Liver (tissue), 9 donors: ENCODE measurements around the gene DDR2. TPM values are rescaled to one million over a fixed set of nuclear protein-coding genes. Genes with fewer than 3 reads are reported as not detected.

Source experiments
- DNase-seq: peaks from one replicate; pipeline ENCODE4 v3.0.0-alpha.2; 2017; ENCODE audit warnings: low spot score
- H3K27ac ChIP-seq, 2 donors: one replicate each; pipeline ENCODE4 v1.7.0; 2013; ENCODE audit warnings: inconsistent platforms in 2 of 2, low read length in 2 of 2, control low read depth in 1 of 2, low read depth in 1 of 2, mild to moderate bottlenecking in 1 of 2
- H3K27me3 ChIP-seq, 4 donors: one replicate each; pipeline versions ENCODE4 v1.6.1 to v1.7.0; 2013; ENCODE audit warnings: low read length in 3 of 4, inconsistent platforms in 1 of 4, mild to moderate bottlenecking in 1 of 4, moderate library complexity in 1 of 4; ENCODE audit not compliant: control insufficient read depth in 4 of 4, insufficient read depth in 4 of 4
- H3K36me3 ChIP-seq, 4 donors: one replicate each; pipeline versions ENCODE4 v1.6.1 to v1.7.0; 2013; ENCODE audit warnings: low read length in 3 of 4, mild to moderate bottlenecking in 3 of 4, low read depth in 1 of 4, moderate library complexity in 1 of 4; ENCODE audit not compliant: control insufficient read depth in 4 of 4, insufficient read depth in 3 of 4
- H3K4me1 ChIP-seq, 4 donors: one replicate each; pipeline versions ENCODE4 v1.6.1 to v1.7.0; 2013; ENCODE audit warnings: low read length in 3 of 4, mild to moderate bottlenecking in 3 of 4, moderate library complexity in 1 of 4; ENCODE audit not compliant: control insufficient read depth in 4 of 4, insufficient read depth in 4 of 4
- H3K4me3 ChIP-seq, 3 donors: one replicate each; pipeline versions ENCODE4 v1.6.1 to v1.7.0; 2013; ENCODE audit warnings: low read length in 3 of 3, control low read depth in 1 of 3, low read depth in 1 of 3, mild to moderate bottlenecking in 1 of 3
- H3K9ac ChIP-seq, 2 donors: one replicate each; pipeline ENCODE4 v1.7.0; 2013; ENCODE audit warnings: low read length in 2 of 2, mild to moderate bottlenecking in 2 of 2, moderate library complexity in 2 of 2, control low read depth in 1 of 2, low read depth in 1 of 2
- H3K9me3 ChIP-seq, 4 donors: one replicate each; pipeline versions ENCODE4 v1.6.1 to v1.7.0; 2013; ENCODE audit warnings: low read length in 3 of 4; ENCODE audit not compliant: control insufficient read depth in 4 of 4
- CTCF ChIP-seq: fragments of 150-350 bp; IDR thresholded peaks from 2 replicates; pipeline ENCODE4 v1.5.1; 2017; ENCODE audit warnings: improper control_type of control experiment, low read depth, low read length; ENCODE audit not compliant: missing input control
- EGR1 ChIP-seq, 2 donors: IDR thresholded peaks; 2 replicates each; pipeline ENCODE4 v1.6.1; 2016 to 2018; ENCODE audit warnings: antibody characterized with exemption in 2 of 2, low read depth in 2 of 2
- FOXA1 ChIP-seq: IDR thresholded peaks from 2 replicates; pipeline ENCODE4 v1.6.1; 2016; ENCODE audit warnings: antibody characterized with exemption
- FOXA2 ChIP-seq: IDR thresholded peaks from 2 replicates; pipeline ENCODE4 v1.6.1; 2016; ENCODE audit warnings: antibody characterized with exemption
- GABPA ChIP-seq, 2 donors: IDR thresholded peaks in 1 of 2; conservative IDR thresholded peaks in 1 of 2; 2 replicates each; pipeline ENCODE4 v1.6.1; 2016; ENCODE audit warnings: antibody characterized with exemption in 2 of 2, mild to moderate bottlenecking in 1 of 2, moderate library complexity in 1 of 2
- HNF4A ChIP-seq, 2 donors: conservative IDR thresholded peaks; 2 replicates each; pipeline ENCODE4 v1.6.1; 2016; ENCODE audit warnings: antibody characterized with exemption in 2 of 2, mild to moderate bottlenecking in 2 of 2
- HNF4G ChIP-seq: IDR thresholded peaks from 2 replicates; pipeline ENCODE4 v1.6.1; 2016; ENCODE audit warnings: antibody characterized with exemption
- JUND ChIP-seq, 2 donors: IDR thresholded peaks; 2 replicates each; pipeline ENCODE4 v1.6.1; 2016; ENCODE audit warnings: antibody characterized with exemption in 2 of 2
- NR2F2 ChIP-seq: IDR thresholded peaks from 2 replicates; pipeline ENCODE4 v1.6.1; 2016; ENCODE audit warnings: antibody characterized with exemption
- RAD21 ChIP-seq, 2 donors: IDR thresholded peaks; 2 replicates each; pipeline ENCODE4 v1.6.1; 2016; ENCODE audit warnings: antibody characterized with exemption in 2 of 2, mild to moderate bottlenecking in 2 of 2
- RXRA ChIP-seq, 2 donors: IDR thresholded peaks; 2 replicates each; pipeline ENCODE4 v1.6.1; 2017 to 2018; ENCODE audit warnings: antibody characterized with exemption in 2 of 2, mild to moderate bottlenecking in 1 of 2
- SP1 ChIP-seq: IDR thresholded peaks from 2 replicates; pipeline ENCODE4 v1.6.1; 2018; ENCODE audit warnings: antibody characterized with exemption, mild to moderate bottlenecking
- TAF1 ChIP-seq: conservative IDR thresholded peaks from 2 replicates; pipeline ENCODE4 v1.6.1; 2016; ENCODE audit warnings: antibody characterized with exemption, mild to moderate bottlenecking
- YY1 ChIP-seq: IDR thresholded peaks from 2 replicates; pipeline ENCODE4 v1.6.1; 2016; ENCODE audit warnings: antibody characterized with exemption, mild to moderate bottlenecking
- WGBS: extraction: QIAGEN DNeasy Blood & Tissue Kit; methylation state at CpG from one replicate; pipeline ENCODE4 v1.1.7; 2013; 5-methylcytosine and 5-hydroxymethylcytosine counted together
- polyA plus RNA-seq, 2 donors: library from polyadenylated mRNA; stranded (reverse) in 1 of 2; unstranded in 1 of 2; fragments of 200-250 nt in 1 of 2; fragments of >200 nt in 1 of 2; fragmentation: Nextera tagmentation in 1 of 2; extraction: Ambion mirVana in 1 of 2; gene quantifications; one replicate each; pipeline versions ENCODE4 v1.2.1 to v1.2.3, GENCODE V29; 2013 to 2015
- total RNA-seq, 2 donors: library from RNA; depleted of rRNA; stranded (reverse); fragments of >200 nt; gene quantifications; one replicate each; pipeline ENCODE4 v1.2.3, GENCODE V29; 2014
- TF ChIP-seq, protein P1 (sequence below): IDR thresholded peaks from 2 replicates; pipeline ENCODE4 v1.6.1; 2016; ENCODE audit warnings: antibody characterized with exemption
- TF ChIP-seq, protein P2 (sequence below): IDR thresholded peaks from 2 replicates; pipeline ENCODE4 v1.6.1; 2016; ENCODE audit warnings: antibody characterized with exemption
- TF ChIP-seq, protein P3 (sequence below): IDR thresholded peaks from 2 replicates; pipeline ENCODE4 v1.6.1; 2016; ENCODE audit warnings: antibody characterized with exemption
- TF ChIP-seq, protein P4 (sequence below): IDR thresholded peaks from 2 replicates; pipeline ENCODE4 v1.6.1; 2016; ENCODE audit warnings: antibody characterized with exemption, mild to moderate bottlenecking
- donor health status: healthy.
- donor health status: healthy.
- donor health status: healthy.
- donor health status: healthy.
- donor health status: healthy.

Gene DDR2
- total and polyA plus RNA-seq, 4 donors = 1.2 to 6.4 (median 2.1) TPM

GRCh38 chr1:162703708-162704107, 71.4 kb downstream of the DDR2 start:
- 94% methylated on average over 4 of the region's 4 CpGs for WGBS
- Histone ChIP-seq H3K4me1 (peaks cover 0 to 11% (median 7%) of the 10 kb centered on the region in 4 donors), H3K9me3 (no peaks in the 10 kb centered on the region), H3K27ac (no peak overlapping the region), H3K36me3 (no peaks in the 10 kb centered on the region), H3K27me3 (no peaks in the 10 kb centered on the region), H3K4me3 (no peak overlapping the region), H3K9ac (no peak overlapping the region)
- no peak for DNase-seq
- TF ChIP-seq FOXA1 = no peak
- TF ChIP-seq HNF4G = no peak
- TF ChIP-seq SP1 = no peak
- no peak for TF ChIP-seq RXRA (IDR thresholded peaks at IDR 0.05)
- no peak for TF ChIP-seq NR2F2
- no peak for TF ChIP-seq RAD21 (IDR thresholded peaks at IDR 0.05)
- TF ChIP-seq, protein P1, sequence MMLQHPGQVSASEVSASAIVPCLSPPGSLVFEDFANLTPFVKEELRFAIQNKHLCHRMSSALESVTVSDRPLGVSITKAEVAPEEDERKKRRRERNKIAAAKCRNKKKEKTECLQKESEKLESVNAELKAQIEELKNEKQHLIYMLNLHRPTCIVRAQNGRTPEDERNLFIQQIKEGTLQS = no peak
- TF ChIP-seq FOXA2 = no peak
- no peak for TF ChIP-seq JUND (IDR thresholded peaks at IDR 0.05)
- no peak for TF ChIP-seq YY1
- TF ChIP-seq TAF1 = no peak
- no peak for TF ChIP-seq EGR1 (IDR thresholded peaks at IDR 0.05; ENCODE audit: low read depth in 2 of 2)
- TF ChIP-seq, protein P2, sequence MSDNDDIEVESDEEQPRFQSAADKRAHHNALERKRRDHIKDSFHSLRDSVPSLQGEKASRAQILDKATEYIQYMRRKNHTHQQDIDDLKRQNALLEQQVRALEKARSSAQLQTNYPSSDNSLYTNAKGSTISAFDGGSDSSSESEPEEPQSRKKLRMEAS = no peak
- TF ChIP-seq, protein P3, sequence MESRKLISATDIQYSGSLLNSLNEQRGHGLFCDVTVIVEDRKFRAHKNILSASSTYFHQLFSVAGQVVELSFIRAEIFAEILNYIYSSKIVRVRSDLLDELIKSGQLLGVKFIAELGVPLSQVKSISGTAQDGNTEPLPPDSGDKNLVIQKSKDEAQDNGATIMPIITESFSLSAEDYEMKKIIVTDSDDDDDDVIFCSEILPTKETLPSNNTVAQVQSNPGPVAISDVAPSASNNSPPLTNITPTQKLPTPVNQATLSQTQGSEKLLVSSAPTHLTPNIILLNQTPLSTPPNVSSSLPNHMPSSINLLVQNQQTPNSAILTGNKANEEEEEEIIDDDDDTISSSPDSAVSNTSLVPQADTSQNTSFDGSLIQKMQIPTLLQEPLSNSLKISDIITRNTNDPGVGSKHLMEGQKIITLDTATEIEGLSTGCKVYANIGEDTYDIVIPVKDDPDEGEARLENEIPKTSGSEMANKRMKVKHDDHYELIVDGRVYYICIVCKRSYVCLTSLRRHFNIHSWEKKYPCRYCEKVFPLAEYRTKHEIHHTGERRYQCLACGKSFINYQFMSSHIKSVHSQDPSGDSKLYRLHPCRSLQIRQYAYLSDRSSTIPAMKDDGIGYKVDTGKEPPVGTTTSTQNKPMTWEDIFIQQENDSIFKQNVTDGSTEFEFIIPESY = no peak
- TF ChIP-seq HNF4A (conservative IDR thresholded peaks at IDR 0.05) = no peak
- TF ChIP-seq, protein P4, sequence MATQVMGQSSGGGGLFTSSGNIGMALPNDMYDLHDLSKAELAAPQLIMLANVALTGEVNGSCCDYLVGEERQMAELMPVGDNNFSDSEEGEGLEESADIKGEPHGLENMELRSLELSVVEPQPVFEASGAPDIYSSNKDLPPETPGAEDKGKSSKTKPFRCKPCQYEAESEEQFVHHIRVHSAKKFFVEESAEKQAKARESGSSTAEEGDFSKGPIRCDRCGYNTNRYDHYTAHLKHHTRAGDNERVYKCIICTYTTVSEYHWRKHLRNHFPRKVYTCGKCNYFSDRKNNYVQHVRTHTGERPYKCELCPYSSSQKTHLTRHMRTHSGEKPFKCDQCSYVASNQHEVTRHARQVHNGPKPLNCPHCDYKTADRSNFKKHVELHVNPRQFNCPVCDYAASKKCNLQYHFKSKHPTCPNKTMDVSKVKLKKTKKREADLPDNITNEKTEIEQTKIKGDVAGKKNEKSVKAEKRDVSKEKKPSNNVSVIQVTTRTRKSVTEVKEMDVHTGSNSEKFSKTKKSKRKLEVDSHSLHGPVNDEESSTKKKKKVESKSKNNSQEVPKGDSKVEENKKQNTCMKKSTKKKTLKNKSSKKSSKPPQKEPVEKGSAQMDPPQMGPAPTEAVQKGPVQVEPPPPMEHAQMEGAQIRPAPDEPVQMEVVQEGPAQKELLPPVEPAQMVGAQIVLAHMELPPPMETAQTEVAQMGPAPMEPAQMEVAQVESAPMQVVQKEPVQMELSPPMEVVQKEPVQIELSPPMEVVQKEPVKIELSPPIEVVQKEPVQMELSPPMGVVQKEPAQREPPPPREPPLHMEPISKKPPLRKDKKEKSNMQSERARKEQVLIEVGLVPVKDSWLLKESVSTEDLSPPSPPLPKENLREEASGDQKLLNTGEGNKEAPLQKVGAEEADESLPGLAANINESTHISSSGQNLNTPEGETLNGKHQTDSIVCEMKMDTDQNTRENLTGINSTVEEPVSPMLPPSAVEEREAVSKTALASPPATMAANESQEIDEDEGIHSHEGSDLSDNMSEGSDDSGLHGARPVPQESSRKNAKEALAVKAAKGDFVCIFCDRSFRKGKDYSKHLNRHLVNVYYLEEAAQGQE = no peak
- no peak for TF ChIP-seq GABPA (IDR thresholded peaks at IDR 0.05 in 1 of 2, conservative IDR thresholded peaks at IDR 0.05 in 1 of 2)
- no peak for TF ChIP-seq CTCF
